Measurements from ENCODE around the gene CD1E. TPM values are rescaled to one million over a fixed set of nuclear protein-coding genes. Genes with fewer than 3 reads are reported as not detected.
"Not testable (repeated sequence)": the region's sequence is repeated elsewhere in the genome, so short reads cannot be mapped to it uniquely, and the experiment has no call there.

The CD1E gene
- total RNA-seq, 3 donors from 2014 or later, result 0.64 to 1.2 TPM; not detected in 1

DNA sequence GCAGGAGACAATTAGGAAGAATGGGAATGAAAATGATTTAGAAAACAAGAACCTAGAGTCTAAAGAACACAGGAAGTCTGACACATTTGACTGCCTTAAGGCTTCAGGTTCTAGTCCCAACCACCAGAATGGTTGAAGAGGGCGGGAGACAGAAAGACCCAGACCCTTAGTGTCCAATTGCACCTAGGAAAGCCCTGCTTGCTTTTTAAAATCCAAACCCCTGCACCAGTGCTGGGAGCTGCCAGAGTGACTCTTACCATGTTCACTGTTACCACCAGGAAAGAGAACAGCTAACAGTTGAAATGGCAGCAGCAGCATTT, 22.6 kb upstream of the CD1E start:
- H3K4me3 ChIP-seq, result no peak overlapping the region
- TF ChIP-seq POLR2AphosphoS5 (IDR thresholded peaks at IDR 0.05) (no peak), POLR2A (IDR thresholded peaks at IDR 0.05) (no peak)
- TF ChIP-seq, protein P1, sequence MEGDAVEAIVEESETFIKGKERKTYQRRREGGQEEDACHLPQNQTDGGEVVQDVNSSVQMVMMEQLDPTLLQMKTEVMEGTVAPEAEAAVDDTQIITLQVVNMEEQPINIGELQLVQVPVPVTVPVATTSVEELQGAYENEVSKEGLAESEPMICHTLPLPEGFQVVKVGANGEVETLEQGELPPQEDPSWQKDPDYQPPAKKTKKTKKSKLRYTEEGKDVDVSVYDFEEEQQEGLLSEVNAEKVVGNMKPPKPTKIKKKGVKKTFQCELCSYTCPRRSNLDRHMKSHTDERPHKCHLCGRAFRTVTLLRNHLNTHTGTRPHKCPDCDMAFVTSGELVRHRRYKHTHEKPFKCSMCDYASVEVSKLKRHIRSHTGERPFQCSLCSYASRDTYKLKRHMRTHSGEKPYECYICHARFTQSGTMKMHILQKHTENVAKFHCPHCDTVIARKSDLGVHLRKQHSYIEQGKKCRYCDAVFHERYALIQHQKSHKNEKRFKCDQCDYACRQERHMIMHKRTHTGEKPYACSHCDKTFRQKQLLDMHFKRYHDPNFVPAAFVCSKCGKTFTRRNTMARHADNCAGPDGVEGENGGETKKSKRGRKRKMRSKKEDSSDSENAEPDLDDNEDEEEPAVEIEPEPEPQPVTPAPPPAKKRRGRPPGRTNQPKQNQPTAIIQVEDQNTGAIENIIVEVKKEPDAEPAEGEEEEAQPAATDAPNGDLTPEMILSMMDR (IDR thresholded peaks at IDR 0.05), result no peak
- no peaks in the 10 kb centered on the region for H3K27me3 ChIP-seq
- H3K9me3 ChIP-seq, result no peaks in the 10 kb centered on the region
- no peak for DNase-seq (ENCODE audit: low spot score in 2 of 2)
- intact Hi-C loops (cut with DNase I; ENCODE audit: low total_unique reads), result no loop called here
- no peaks in the 10 kb centered on the region for H3K36me3 ChIP-seq
- no peaks in the 10 kb centered on the region for H3K4me1 ChIP-seq
- H3K27ac ChIP-seq, result no peak overlapping the region

DNA sequence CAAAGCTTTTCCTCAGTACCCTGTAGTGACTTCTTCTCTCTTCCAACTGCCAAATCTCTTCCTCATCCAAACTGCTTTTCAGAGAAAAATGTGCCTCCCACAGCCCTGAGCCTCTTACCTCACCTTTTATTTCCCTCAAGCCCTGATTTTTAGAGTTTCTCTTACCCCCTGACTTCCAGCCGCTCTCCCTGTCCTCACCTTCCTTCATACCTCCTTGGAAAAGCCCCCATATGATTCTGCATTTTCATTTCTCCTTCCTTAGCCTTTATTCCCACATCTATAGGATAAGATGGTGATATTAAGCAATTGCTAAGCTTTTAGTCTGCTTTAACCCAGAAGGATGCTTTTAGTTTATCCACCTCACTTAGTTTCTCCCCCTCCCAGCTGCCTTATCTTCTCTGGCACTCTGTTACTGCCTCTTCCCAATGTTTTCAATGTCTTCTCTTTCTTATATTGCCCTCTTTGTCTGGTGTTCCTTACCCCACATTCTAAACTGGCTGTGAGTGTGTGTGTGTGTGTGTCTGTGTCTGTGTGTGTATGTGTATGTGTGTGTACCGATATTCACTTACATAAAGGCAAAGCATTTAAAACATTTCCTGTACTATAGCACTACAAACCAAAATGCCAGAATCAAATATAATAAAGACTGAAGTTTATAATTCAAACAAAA, 22.1 kb upstream of the CD1E start, which contains the start of gene CD1B:
TSS of gene CD1B (minus strand) at position 51 of the 670 bp plus-strand sequence. CDS start 108 bp downstream, outside the sequence.
- H3K4me1 ChIP-seq, result no peaks in the 10 kb centered on the region
- no peaks in the 10 kb centered on the region for H3K9me3 ChIP-seq
- TF ChIP-seq, protein P1 (IDR thresholded peaks at IDR 0.05), result no peak
- no peak for TF ChIP-seq POLR2AphosphoS5 (IDR thresholded peaks at IDR 0.05)
- TF ChIP-seq POLR2A (IDR thresholded peaks at IDR 0.05), result no peak
- intact Hi-C loops (cut with DNase I; ENCODE audit: low total_unique reads), result no loop called here
- no peak within 1 kb of the TSS for H3K4me3 ChIP-seq
- no peaks in the 10 kb centered on the region for H3K36me3 ChIP-seq
- no peaks in the 10 kb centered on the region for H3K27me3 ChIP-seq
- no peak within 1 kb of the TSS for H3K27ac ChIP-seq
- no peak for DNase-seq (ENCODE audit: low spot score in 2 of 2)

DNA sequence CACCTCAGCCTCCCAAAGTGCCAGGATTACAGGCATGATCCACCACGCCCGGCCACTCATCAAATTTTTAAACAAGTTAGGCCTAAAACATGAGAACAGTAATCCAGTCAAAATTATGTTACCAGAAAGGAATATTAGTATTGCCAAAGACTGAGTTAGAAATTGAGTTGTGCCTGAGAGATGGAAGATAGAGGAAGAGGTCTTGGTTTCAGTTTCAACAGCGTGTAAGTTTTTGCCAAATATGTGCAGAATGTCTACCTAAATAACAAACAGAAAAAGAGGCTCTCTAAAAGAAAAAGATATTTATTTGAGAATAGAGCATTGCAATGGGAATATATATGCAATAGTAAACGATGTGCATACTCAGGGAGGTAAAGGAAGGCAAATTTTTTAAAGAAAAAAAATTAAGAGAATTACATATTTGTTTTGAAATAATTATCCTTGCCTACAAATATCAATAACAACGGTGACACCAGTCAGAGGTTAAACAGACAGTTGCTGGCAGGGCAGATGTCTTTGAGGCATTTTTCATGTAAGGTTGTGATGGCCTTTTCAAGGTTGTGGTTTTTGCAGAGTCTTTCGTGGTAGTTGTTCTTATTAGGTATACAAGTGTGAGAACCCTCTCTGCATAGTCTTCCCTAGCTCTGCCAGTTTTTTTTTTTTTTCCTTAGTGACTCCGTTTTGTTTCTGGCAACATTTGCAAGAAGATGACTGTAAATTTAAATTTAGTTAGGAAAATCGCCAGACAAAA, 20.1 kb upstream of the CD1E start:
- H3K4me1 ChIP-seq, result no peaks in the 10 kb centered on the region
- TF ChIP-seq POLR2A (IDR thresholded peaks at IDR 0.05) (no peak), POLR2AphosphoS5 (IDR thresholded peaks at IDR 0.05) (no peak)
- TF ChIP-seq, protein P1 (IDR thresholded peaks at IDR 0.05), result no peak
- intact Hi-C loops (cut with DNase I; ENCODE audit: low total_unique reads), result no loop called here
- H3K27me3 ChIP-seq, result no peaks in the 10 kb centered on the region
- H3K4me3 ChIP-seq, result no peak overlapping the region
- peaks cover 0 to 4% of the 10 kb centered on the region in 2 donors for H3K9me3 ChIP-seq
- H3K27ac ChIP-seq, result no peak overlapping the region
- no peaks in the 10 kb centered on the region for H3K36me3 ChIP-seq
- DNase-seq (ENCODE audit: low spot score in 2 of 2), result no peak

DNA sequence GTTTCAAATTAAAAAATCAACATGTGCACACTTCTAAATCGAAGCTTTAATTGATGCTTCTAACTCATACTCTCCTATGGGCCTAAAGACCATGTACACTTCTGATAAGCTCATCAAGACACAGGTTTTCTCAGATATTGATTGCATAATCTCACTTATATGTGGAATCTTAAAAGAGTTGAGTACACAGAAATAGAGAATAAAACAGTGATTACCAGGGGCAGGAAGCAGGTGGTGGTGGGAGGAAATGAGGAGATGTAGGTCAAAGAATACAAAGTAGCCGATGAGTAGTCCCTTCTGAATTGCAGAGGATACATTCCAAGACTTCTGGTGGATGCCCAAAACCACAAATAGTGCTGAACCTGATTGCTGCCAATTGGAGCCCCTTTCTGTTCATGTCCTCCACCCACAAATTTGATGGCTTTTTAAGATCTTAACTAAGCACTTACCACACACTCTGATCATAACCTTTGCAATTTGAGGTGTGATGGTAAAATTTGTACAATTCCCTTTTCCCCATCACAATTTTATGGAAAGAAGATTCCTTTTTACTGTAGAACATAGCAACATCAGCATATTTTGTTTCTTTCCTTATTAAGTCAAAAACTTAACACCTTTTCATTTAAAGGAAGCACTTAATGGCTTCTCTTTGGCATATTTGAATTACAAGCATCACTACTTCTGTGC, 19.0 kb upstream of the CD1E start:
- H3K27me3 ChIP-seq, result no peaks in the 10 kb centered on the region
- no peak overlapping the region for H3K4me3 ChIP-seq
- no peaks in the 10 kb centered on the region for H3K4me1 ChIP-seq
- DNase-seq (ENCODE audit: low spot score in 2 of 2), result no peak
- TF ChIP-seq POLR2A (IDR thresholded peaks at IDR 0.05), result no peak
- TF ChIP-seq, protein P1 (IDR thresholded peaks at IDR 0.05), result no peak
- no peak for TF ChIP-seq POLR2AphosphoS5 (IDR thresholded peaks at IDR 0.05)
- H3K9me3 ChIP-seq, result peaks cover 0 to 4% of the 10 kb centered on the region in 2 donors
- intact Hi-C loops (cut with DNase I; ENCODE audit: low total_unique reads), result no loop called here
- H3K36me3 ChIP-seq, result no peaks in the 10 kb centered on the region
- H3K27ac ChIP-seq, result no peak overlapping the region

DNA sequence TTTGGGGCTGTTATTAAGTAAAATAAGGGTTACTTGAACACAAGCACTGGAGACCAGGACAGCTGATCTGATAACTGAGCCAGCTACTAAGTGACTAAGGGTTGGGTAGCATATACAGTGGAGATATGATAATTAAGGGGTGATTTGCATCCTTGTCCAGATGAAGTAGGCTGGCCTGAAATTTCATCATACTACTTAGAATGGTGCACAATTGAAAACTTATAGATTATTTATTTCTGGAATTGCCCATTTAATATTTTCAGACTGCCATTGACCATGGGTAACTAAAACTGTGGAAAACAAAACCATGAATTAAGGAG, 18.5 kb upstream of the CD1E start:
- H3K27me3 ChIP-seq, result no peaks in the 10 kb centered on the region
- TF ChIP-seq POLR2AphosphoS5 (IDR thresholded peaks at IDR 0.05) (no peak), POLR2A (IDR thresholded peaks at IDR 0.05) (no peak)
- DNase-seq (ENCODE audit: low spot score in 2 of 2), result no peak
- intact Hi-C loops (cut with DNase I; ENCODE audit: low total_unique reads), result no loop called here
- peaks cover 0 to 5% of the 10 kb centered on the region in 2 donors for H3K9me3 ChIP-seq
- no peaks in the 10 kb centered on the region for H3K36me3 ChIP-seq
- H3K27ac ChIP-seq, result no peak overlapping the region
- no peak overlapping the region for H3K4me3 ChIP-seq
- no peaks in the 10 kb centered on the region for H3K4me1 ChIP-seq

DNA sequence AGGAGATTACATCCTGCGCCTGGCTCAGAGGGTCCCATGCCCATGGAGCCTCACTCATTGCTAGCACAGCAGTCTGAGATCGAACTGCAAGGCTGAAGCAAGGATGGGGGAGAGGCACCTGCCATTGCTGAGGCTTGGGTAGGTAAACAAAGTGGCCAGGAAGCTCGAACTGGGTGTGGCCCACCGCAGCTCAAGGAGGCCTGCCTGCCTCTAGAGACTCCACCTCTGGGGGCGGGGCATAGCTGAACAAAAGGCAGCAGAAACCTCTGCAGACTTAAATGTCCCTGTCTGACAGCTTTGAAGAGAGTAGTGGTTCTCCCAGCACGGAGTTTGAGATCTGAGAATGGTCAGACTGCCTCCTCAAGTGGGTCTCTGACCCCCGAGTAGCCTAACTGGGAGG, 17.3 kb upstream of the CD1E start:
- DNase-seq (ENCODE audit: low spot score in 2 of 2); H3K27me3 ChIP-seq; H3K27ac ChIP-seq; H3K36me3 ChIP-seq; intact Hi-C loops (cut with DNase I; ENCODE audit: low total_unique reads); H3K4me1 ChIP-seq; H3K4me3 ChIP-seq: not testable (repeated sequence)
- H3K9me3 ChIP-seq, result peaks cover 0 to 11% of the 10 kb centered on the region in 2 donors

DNA sequence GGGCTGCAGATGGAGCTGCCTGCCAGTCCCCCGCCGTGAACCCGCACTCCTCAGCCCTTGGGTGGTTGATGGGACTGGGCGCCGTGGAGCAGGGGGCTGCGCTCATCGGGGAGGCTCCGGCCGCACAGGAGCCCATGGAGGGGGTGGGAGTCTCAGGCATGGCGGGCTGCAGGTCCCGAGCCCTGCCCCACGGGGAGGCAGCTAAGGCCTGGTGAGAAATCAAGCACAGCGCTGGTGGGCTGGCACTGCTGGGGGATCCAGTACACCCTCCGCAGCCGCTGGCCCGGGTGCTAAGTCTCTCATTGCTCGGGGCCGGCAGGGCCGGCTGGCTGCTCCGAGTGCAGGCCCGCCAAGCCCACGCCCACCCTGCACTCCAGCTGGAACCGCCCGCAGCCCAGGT, 4.7 kb upstream of the CD1E start:
- intact Hi-C loops (cut with DNase I; ENCODE audit: low total_unique reads), result not testable (repeated sequence)

More for the DNA sequence above, 4.7 kb upstream of the CD1E start:
- DNase-seq (ENCODE audit: low spot score in 2 of 2); H3K4me3 ChIP-seq; H3K27me3 ChIP-seq; H3K4me1 ChIP-seq; H3K27ac ChIP-seq; H3K36me3 ChIP-seq; H3K9me3 ChIP-seq: not testable (repeated sequence)
